Colonic mucosa (tissue), 4 donors: ENCODE measurements around the gene GNAS. TPM values are rescaled to one million over a fixed set of nuclear protein-coding genes. Genes with fewer than 3 reads are reported as not detected.

ENCODE experiments used
- DNase-seq: peaks from one replicate; pipeline ENCODE4 v3.0.0-alpha.2; 2020
- H3K27ac ChIP-seq: fragments of 200-600 bp; one replicate; pipeline ENCODE4 v1.8.0; 2021
- H3K27me3 ChIP-seq: fragments of 200-600 bp; one replicate; pipeline ENCODE4 v1.8.0; 2021
- H3K36me3 ChIP-seq: fragments of 200-600 bp; one replicate; pipeline ENCODE4 v1.8.0; 2021
- H3K4me1 ChIP-seq: fragments of 200-600 bp; one replicate; pipeline ENCODE4 v1.8.0; 2021; ENCODE audit warnings: mild to moderate bottlenecking
- H3K4me3 ChIP-seq: fragments of 200-600 bp; one replicate; pipeline ENCODE4 v1.8.0; 2021
- H3K9ac ChIP-seq, 2 donors: one replicate each; pipeline ENCODE4 v1.7.0; 2013; ENCODE audit warnings: control low read depth in 2 of 2, low read depth in 2 of 2, low read length in 2 of 2
- H3K9me3 ChIP-seq: fragments of 200-600 bp; one replicate; pipeline ENCODE4 v1.8.0; 2021
- intact Hi-C: fragments of 100-400 bp; cut with DNase I; formaldehyde crosslinking; loops from one replicate; pipeline ENCODE4 v1.14.1; 2022
- total RNA-seq, 2 donors: library from RNA; stranded (reverse); fragmentation: NEBNext Ultra II Directional in 1 of 2; extraction: Animal tissue kit (Norgen Biotek cat#: 25700) in 1 of 2; gene quantifications; one replicate each; pipeline ENCODE4 v1.2.1, GENCODE V29; 2021
- TF ChIP-seq, protein P1 (sequence below): fragments of 200-600 bp; IDR thresholded peaks from one replicate; pipeline ENCODE4 v1.8.0; 2022; ENCODE audit warnings: antibody characterized with exemption, mild to moderate bottlenecking
- donor health status: healthy.
- donor health status: DM: no; HTN: no; CAD: no.
- donor health status: DM: no; HTN: no; CAD: no.

Gene GNAS
- total RNA-seq, 2 donors from 2014 or later = 683 to 715 TPM

DNA sequence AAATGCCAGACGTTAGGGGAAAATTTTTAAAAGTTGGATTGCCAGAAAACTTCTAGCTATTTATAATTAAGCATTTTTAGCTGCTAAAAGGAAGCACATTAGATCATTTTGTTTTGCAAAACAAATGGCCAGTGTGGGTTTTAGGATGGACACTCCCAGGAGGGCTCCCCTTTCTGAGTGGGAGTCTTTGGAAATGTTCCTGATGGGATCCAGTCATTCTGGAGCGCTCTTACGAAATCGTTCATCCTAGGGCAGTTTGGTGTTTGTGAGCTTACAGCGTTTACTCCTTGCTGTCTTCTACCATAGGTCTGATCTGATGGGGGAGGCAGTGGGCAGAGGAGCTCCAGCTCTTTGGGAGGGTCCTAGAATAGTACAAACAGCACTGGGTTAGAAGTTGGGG is 14.7 kb downstream of the GNAS start:
- Histone ChIP-seq H3K27me3 (no peaks in the 10 kb centered on the region), H3K36me3 (no peaks in the 10 kb centered on the region), H3K4me1 (no peaks in the 10 kb centered on the region), H3K9me3 (no peaks in the 10 kb centered on the region), H3K9ac (no peak overlapping the region), H3K27ac (no peak overlapping the region), H3K4me3 (no peak overlapping the region)
- TF ChIP-seq, protein P1, sequence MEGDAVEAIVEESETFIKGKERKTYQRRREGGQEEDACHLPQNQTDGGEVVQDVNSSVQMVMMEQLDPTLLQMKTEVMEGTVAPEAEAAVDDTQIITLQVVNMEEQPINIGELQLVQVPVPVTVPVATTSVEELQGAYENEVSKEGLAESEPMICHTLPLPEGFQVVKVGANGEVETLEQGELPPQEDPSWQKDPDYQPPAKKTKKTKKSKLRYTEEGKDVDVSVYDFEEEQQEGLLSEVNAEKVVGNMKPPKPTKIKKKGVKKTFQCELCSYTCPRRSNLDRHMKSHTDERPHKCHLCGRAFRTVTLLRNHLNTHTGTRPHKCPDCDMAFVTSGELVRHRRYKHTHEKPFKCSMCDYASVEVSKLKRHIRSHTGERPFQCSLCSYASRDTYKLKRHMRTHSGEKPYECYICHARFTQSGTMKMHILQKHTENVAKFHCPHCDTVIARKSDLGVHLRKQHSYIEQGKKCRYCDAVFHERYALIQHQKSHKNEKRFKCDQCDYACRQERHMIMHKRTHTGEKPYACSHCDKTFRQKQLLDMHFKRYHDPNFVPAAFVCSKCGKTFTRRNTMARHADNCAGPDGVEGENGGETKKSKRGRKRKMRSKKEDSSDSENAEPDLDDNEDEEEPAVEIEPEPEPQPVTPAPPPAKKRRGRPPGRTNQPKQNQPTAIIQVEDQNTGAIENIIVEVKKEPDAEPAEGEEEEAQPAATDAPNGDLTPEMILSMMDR = no peak
- intact Hi-C loops = loop anchor here (5.0 kb wide), 1 partner anchor 590 kb away; no protein-coding TSS in a partner anchor
- no peak for DNase-seq

GRCh38 chr20:58868795-58869194 is 16.3 kb downstream of the GNAS start:
- no peak for DNase-seq
- Histone ChIP-seq H3K27ac (no peak overlapping the region), H3K27me3 (no peaks in the 10 kb centered on the region), H3K4me1 (no peaks in the 10 kb centered on the region), H3K9me3 (no peaks in the 10 kb centered on the region), H3K9ac (no peak overlapping the region), H3K4me3 (no peak overlapping the region), H3K36me3 (no peaks in the 10 kb centered on the region)
- TF ChIP-seq, protein P1 = no peak
- intact Hi-C loops = loop anchor here (5.0 kb wide), 1 partner anchor 589 kb away; no protein-coding TSS in a partner anchor

DNA sequence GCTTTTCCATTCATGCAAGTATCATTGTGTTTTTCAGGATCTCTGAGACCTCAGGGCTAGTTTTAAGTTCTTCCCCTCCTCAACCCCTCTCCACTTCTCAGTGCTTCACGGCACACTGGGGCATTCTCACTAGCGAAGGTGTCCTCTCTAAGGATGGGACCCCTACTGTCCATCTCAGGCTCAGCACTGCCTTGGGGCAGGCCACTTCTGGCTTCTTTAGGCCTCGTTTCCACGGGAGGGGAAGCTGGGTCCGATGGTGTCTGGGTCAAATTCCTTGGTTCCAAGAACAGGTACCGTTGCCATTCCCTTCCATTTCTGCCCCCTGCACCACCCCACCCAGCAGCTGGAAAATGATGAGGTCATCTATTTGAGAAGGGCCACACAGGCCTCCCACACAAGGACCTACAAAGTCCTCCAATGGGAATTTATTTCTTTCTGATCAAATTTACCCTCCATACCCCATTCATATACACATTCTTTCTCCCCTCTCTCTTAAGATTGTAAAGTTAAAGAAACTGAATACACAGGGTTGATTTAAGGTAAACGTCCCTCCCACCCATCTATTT is 17.2 kb downstream of the GNAS start:
- no peaks in the 10 kb centered on the region for H3K36me3 ChIP-seq
- no peak overlapping the region for H3K27ac ChIP-seq
- no peaks in the 10 kb centered on the region for H3K9me3 ChIP-seq
- no peak overlapping the region for H3K4me3 ChIP-seq
- TF ChIP-seq, protein P1 = no peak
- intact Hi-C loops = loop anchor here (5.0 kb wide), 3 partner anchors 208 to 588 kb away; no protein-coding TSS in a partner anchor
- H3K4me1 ChIP-seq = no peaks in the 10 kb centered on the region
- H3K9ac ChIP-seq = no peak overlapping the region
- no peaks in the 10 kb centered on the region for H3K27me3 ChIP-seq
- DNase-seq = no peak

- no peaks in the 10 kb centered on the region for H3K27me3 ChIP-seq
- no peaks in the 10 kb centered on the region for H3K36me3 ChIP-seq
- H3K9ac ChIP-seq = no peak overlapping the region
- TF ChIP-seq, protein P1 = peak; percentile 85
- no peaks in the 10 kb centered on the region for H3K4me1 ChIP-seq
- H3K27ac ChIP-seq = no peak overlapping the region
- intact Hi-C loops = loop anchor here (5.0 kb wide), 2 partner anchors 207 to 352 kb away; no protein-coding TSS in a partner anchor
- peak; percentile 76 for DNase-seq
- H3K4me3 ChIP-seq = no peak overlapping the region
- no peaks in the 10 kb centered on the region for H3K9me3 ChIP-seq
These were observed 17.9 kb downstream of the GNAS start for GRCh38 chr20:58870293-58871014.

DNA sequence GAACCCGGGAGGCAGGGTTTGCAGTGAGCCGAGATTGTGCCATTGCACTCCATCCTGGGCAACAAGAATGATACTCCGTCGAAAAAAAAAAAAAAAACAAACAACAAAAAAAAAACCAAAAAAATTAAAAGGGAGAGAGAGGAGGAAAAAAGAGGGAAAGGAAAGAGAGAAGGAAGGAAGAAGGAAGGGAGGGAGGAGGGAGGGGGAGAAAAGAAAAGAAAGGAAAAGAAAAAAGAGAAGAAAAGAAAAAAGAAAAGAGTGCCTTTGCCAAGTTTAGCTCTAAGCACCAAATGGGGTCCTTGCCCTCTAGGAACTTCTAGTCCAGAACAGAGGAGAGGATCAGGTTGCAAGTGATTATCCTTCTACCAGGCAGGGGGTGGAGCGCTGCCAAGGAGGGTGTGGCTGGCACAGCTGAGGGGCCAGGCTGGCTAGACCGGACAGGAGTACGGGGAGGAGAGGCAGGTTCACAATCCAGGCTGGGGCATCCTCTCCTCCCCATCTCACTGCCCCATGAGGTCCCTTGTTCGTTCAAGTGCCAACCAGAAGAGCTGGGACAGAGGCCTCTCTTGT is 19.1 kb downstream of the GNAS start:
- intact Hi-C loops = loop anchor here (5.0 kb wide), 2 partner anchors 206 to 351 kb away; no protein-coding TSS in a partner anchor
- TF ChIP-seq, protein P1 = no peak
- no peak for DNase-seq
- no peaks in the 10 kb centered on the region for H3K36me3 ChIP-seq
- no peak overlapping the region for H3K9ac ChIP-seq
- H3K27me3 ChIP-seq = no peaks in the 10 kb centered on the region
- no peak overlapping the region for H3K27ac ChIP-seq
- no peaks in the 10 kb centered on the region for H3K4me1 ChIP-seq
- no peak overlapping the region for H3K4me3 ChIP-seq
- no peaks in the 10 kb centered on the region for H3K9me3 ChIP-seq
